Heart left ventricle (tissue), 13 donors: ENCODE data around the gene TMEM270.

ENCODE experiments used
- POLR2A ChIP-seq, 2 donors: fragments of 450-650 bp; IDR thresholded peaks; one replicate each; pipeline ENCODE4 v1.6.1; 2017; ENCODE audit warnings: antibody characterized with exemption in 2 of 2, mild to moderate bottlenecking in 2 of 2, moderate library complexity in 2 of 2
- TF ChIP-seq, protein P1 (sequence below), 12 donors: fragments of 200-600 bp; sonication (generic) in 4 of 12; IDR thresholded peaks; one replicate each; pipeline versions ENCODE4 v1.5.0 to v1.8.0; 2018 to 2022; ENCODE audit warnings: antibody characterized with exemption in 12 of 12, mild to moderate bottlenecking in 5 of 12
- donor health status: ischemic (EF 13 %, LVEDD 7.1; RV severe dilation, severe dysfunction).
- donor health status: DM: no; HTN: yes; CAD: no.
- donor health status: DM: no; HTN: no; CAD: no.
- donor health status: ischemic (EF 25% LVEDD 6.9; RV normal size, moderate dysfunction).
- donor health status: ischemic (EF 25% LVEDD 5.7; RV mildly dilated, moderate dysfunction).
- donor health status: ischemic (EF 35%, LVEDD 5.7; RV mildly dilated, moderate dysfunction).
- donor health status: nonischemic (EF 11% LVEDD 7.7; RV severe dilation, severe dysfunction).
- donor health status: DM: yes; HTN: yes; CAD: no.
- donor health status: PGD.
- donor health status: ischemic (EF 29% LVEDD 5.4; RV normal size, mild dysfunction).
- donor health status: nonischemic (EF 23%, LVEDD 6.1; RV moderate dilation, normal function).

DNA sequence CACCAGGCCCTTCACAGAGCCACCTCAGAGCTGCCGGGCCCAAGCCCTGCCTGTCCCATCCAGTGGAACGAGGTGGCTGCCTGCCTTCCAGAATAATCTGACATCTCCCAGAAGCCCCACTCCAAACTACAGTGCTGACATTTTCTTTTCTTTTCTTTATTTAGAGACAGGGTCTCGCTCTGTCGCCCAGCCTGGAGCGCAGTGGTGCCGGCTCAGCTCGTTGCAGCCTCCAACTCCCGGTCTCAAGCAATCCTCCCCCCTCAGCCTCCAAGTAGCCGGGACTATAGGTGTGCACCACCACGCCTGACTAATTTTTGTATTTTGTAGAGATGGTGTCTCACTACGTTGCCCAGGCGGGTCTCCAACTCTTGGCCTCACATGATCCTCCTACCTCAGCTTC lies 346 bp downstream of the TMEM270 start:
- TF ChIP-seq, protein P1, sequence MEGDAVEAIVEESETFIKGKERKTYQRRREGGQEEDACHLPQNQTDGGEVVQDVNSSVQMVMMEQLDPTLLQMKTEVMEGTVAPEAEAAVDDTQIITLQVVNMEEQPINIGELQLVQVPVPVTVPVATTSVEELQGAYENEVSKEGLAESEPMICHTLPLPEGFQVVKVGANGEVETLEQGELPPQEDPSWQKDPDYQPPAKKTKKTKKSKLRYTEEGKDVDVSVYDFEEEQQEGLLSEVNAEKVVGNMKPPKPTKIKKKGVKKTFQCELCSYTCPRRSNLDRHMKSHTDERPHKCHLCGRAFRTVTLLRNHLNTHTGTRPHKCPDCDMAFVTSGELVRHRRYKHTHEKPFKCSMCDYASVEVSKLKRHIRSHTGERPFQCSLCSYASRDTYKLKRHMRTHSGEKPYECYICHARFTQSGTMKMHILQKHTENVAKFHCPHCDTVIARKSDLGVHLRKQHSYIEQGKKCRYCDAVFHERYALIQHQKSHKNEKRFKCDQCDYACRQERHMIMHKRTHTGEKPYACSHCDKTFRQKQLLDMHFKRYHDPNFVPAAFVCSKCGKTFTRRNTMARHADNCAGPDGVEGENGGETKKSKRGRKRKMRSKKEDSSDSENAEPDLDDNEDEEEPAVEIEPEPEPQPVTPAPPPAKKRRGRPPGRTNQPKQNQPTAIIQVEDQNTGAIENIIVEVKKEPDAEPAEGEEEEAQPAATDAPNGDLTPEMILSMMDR (IDR thresholded peaks at IDR 0.05): no peak
- TF ChIP-seq POLR2A (IDR thresholded peaks at IDR 0.05): no peak
